BLaER1 (cell line): ENCODE measurements around the gene CYBB.

Source experiments
- H3K27ac ChIP-seq: shearing (Covaris generic); formaldehyde crosslinking; 2 replicates; pipeline ENCODE4 v1.8.1; 2022
- H3K27me3 ChIP-seq: shearing (Covaris generic); formaldehyde crosslinking; 2 replicates; pipeline ENCODE4 v1.8.1; 2022
- H3K36me3 ChIP-seq: shearing (Covaris generic); formaldehyde crosslinking; 2 replicates; pipeline ENCODE4 v1.8.1; 2022
- H3K4me1 ChIP-seq: shearing (Covaris generic); formaldehyde crosslinking; 2 replicates; pipeline ENCODE4 v1.8.1; 2022
- H3K4me2 ChIP-seq: shearing (Covaris generic); formaldehyde crosslinking; 2 replicates; pipeline ENCODE4 v1.8.1; 2022
- H3K4me3 ChIP-seq: shearing (Covaris generic); formaldehyde crosslinking; 2 replicates; pipeline ENCODE4 v1.8.1; 2022
- H3K9ac ChIP-seq: shearing (Covaris generic); formaldehyde crosslinking; 2 replicates; pipeline ENCODE4 v1.8.1; 2022
- H3K9me3 ChIP-seq: shearing (Covaris generic); formaldehyde crosslinking; 2 replicates; pipeline ENCODE4 v1.8.1; 2022
- H4K20me1 ChIP-seq: shearing (Covaris generic); formaldehyde crosslinking; 2 replicates; pipeline ENCODE4 v1.8.1; 2022
- Cebpa-rat ChIP-seq: shearing (Covaris generic); IDR thresholded peaks from 2 replicates; pipeline ENCODE4 v1.8.1; 2022

CYBB gene

GRCh38 chrX:37846934-37847732 lies 67.3 kb downstream of the CYBB start, which contains the start of gene DYNLT3:
Gene DYNLT3, minus strand, starts transcription at chrX:37847571. Its CDS starts 61 bp downstream, at chrX:37847510.
- H4K20me1 ChIP-seq, result no peaks in the 10 kb centered on the region
- H3K4me1 ChIP-seq, result peaks cover 9% of the 10 kb centered on the region; the same call in 1 of the 2 replicates
- peaks cover 6% of the 10 kb centered on the region; the same call in 1 of the 2 replicates for H3K27me3 ChIP-seq
- H3K9me3 ChIP-seq, result peaks cover 13% of the 10 kb centered on the region; the same call in 1 of the 2 replicates
- no peak for TF ChIP-seq Cebpa-rat
- H3K27ac ChIP-seq, result peak within 1 kb of the TSS; percentile 13; the same call in 1 of the 2 replicates
- peak within 1 kb of the TSS; percentile 61 for H3K4me2 ChIP-seq
- H3K4me3 ChIP-seq, result peak within 1 kb of the TSS; percentile 71
- H3K9ac ChIP-seq, result peak within 1 kb of the TSS; percentile 66
- no peaks in the 10 kb centered on the region for H3K36me3 ChIP-seq

DNA sequence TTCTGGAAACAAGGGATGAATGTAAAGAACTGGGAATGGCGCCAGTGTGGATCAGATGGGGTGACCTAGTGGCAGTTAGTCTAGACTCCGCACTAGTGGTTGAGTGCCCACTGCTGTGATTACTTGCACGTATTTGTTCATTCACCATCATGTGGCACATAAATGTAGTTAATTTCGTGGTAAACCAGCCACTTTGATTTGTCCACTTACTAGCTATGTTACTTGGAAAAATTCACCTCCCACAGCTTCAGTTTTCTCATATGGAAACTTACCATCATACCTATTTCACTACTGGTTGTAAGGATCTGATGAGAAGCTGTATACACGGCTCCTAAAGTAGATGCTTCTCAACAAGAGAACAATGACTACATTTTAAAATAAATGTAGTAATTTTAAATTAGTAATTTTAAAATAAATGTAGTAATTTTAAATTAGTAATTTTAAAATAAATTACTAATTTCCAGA lies 67.9 kb downstream of the CYBB start:
- peaks cover 13% of the 10 kb centered on the region; the same call in 1 of the 2 replicates for H3K9me3 ChIP-seq
- peak overlapping the region; percentile 61 for H3K4me2 ChIP-seq
- H3K27ac ChIP-seq, result peak overlapping the region; percentile 13; the same call in 1 of the 2 replicates
- peak overlapping the region; percentile 71 for H3K4me3 ChIP-seq
- no peaks in the 10 kb centered on the region for H4K20me1 ChIP-seq
- TF ChIP-seq Cebpa-rat, result no peak
- peak overlapping the region; percentile 66 for H3K9ac ChIP-seq
- peaks cover 9% of the 10 kb centered on the region; the same call in 1 of the 2 replicates for H3K4me1 ChIP-seq
- H3K27me3 ChIP-seq, result peaks cover 6% of the 10 kb centered on the region; the same call in 1 of the 2 replicates
- no peaks in the 10 kb centered on the region for H3K36me3 ChIP-seq

DNA sequence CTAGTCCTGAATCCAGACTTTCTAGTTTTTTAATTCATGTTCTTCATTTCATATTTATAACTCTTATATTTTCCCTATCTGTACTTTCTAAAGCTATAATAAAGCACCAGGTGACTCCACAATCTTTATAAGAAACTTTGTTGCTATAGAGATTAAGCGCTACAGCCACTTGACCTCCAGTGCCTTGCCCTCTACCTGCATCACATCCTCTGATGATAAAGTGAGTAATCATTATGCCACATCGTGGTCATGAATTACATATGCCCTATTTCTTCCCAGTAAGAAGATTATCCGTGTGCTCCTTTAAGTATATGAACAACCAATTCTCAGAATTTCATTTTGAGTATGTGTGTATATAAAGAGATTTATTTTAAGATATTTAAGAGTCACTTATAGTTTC lies 74.3 kb downstream of the CYBB start:
- TF ChIP-seq Cebpa-rat, result no peak
- H3K36me3 ChIP-seq, result no peaks in the 10 kb centered on the region
- H3K9me3 ChIP-seq, result no peaks in the 10 kb centered on the region

DNA sequence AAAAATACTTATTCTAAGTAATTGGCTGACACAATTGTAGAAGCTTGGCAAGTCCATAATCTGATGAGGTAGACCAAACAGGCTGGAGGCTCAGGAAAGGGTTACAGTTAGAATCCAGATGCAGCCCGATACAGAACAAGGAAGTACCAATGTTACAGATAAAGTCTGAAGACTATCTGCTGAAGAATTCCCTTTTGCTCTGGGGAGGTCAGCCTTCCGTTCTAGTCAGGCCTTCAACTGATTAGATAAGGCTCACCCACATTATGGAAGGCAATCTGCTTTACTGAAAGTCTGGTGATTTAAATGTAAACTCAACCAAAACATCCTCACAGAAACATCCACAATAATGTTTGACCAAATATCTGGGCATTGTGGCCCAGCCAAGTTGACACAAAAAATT lies 74.9 kb downstream of the CYBB start:
- Histone ChIP-seq H3K9ac (no peak overlapping the region), H3K4me3 (no peak overlapping the region), H4K20me1 (no peaks in the 10 kb centered on the region), H3K4me1 (no peaks in the 10 kb centered on the region), H3K27ac (no peak overlapping the region), H3K27me3 (no peaks in the 10 kb centered on the region), H3K4me2 (no peak overlapping the region), H3K9me3 (no peaks in the 10 kb centered on the region), H3K36me3 (no peaks in the 10 kb centered on the region)
- no peak for TF ChIP-seq Cebpa-rat

More for the DNA sequence above, 74.3 kb downstream of the CYBB start:
- H3K4me1 ChIP-seq, result no peaks in the 10 kb centered on the region
- H3K27me3 ChIP-seq, result no peaks in the 10 kb centered on the region
- no peak overlapping the region for H3K27ac ChIP-seq
- no peak overlapping the region for H3K4me2 ChIP-seq
- H4K20me1 ChIP-seq, result no peaks in the 10 kb centered on the region
- H3K9ac ChIP-seq, result no peak overlapping the region
- no peak overlapping the region for H3K4me3 ChIP-seq

GRCh38 chrX:37860721-37861120 lies 80.9 kb downstream of the CYBB start:
- no peak overlapping the region for H3K27ac ChIP-seq
- no peak for TF ChIP-seq Cebpa-rat
- H3K36me3 ChIP-seq, result no peaks in the 10 kb centered on the region
- H4K20me1 ChIP-seq, result no peaks in the 10 kb centered on the region
- H3K4me1 ChIP-seq, result no peaks in the 10 kb centered on the region
- no peaks in the 10 kb centered on the region for H3K27me3 ChIP-seq
- H3K9me3 ChIP-seq, result peaks cover 3% of the 10 kb centered on the region
- H3K9ac ChIP-seq, result no peak overlapping the region
- no peak overlapping the region for H3K4me2 ChIP-seq
- no peak overlapping the region for H3K4me3 ChIP-seq

DNA sequence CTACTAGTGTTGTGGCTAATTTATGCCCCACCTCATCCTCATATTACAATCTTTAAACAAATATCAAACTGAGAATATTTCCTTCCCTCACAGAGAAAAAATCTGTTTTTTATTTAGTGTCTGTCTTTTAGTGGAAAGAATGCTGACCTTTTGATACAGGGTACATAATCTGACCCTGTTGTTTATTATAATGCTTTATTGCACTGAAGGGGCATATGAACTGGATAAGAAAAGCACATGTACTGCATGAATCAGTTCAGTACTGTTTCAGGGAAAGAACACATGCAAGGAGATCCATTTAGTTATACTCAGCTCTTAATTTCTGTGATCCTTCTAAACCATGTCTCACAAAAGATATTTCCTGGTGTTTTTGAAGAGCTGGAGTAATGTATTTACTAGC lies 83.0 kb downstream of the CYBB start:
- H3K27me3 ChIP-seq, result no peaks in the 10 kb centered on the region

More for the DNA sequence above, 83.0 kb downstream of the CYBB start:
- no peak overlapping the region for H3K4me2 ChIP-seq
- no peak for TF ChIP-seq Cebpa-rat
- H3K9ac ChIP-seq, result no peak overlapping the region
- no peaks in the 10 kb centered on the region for H4K20me1 ChIP-seq
- no peak overlapping the region for H3K27ac ChIP-seq
- H3K4me1 ChIP-seq, result peaks cover 6% of the 10 kb centered on the region; the same call in 1 of the 2 replicates
- H3K36me3 ChIP-seq, result no peaks in the 10 kb centered on the region
- H3K9me3 ChIP-seq, result peaks cover 23% of the 10 kb centered on the region
- H3K4me3 ChIP-seq, result no peak overlapping the region
